ENCODE results near the gene MUS81. TPM values are rescaled to one million over a fixed set of nuclear protein-coding genes. Genes with fewer than 3 reads are reported as not detected.

The MUS81 gene
- total RNA-seq, 1 donor from 2014 or later = 68.5 TPM

DNA sequence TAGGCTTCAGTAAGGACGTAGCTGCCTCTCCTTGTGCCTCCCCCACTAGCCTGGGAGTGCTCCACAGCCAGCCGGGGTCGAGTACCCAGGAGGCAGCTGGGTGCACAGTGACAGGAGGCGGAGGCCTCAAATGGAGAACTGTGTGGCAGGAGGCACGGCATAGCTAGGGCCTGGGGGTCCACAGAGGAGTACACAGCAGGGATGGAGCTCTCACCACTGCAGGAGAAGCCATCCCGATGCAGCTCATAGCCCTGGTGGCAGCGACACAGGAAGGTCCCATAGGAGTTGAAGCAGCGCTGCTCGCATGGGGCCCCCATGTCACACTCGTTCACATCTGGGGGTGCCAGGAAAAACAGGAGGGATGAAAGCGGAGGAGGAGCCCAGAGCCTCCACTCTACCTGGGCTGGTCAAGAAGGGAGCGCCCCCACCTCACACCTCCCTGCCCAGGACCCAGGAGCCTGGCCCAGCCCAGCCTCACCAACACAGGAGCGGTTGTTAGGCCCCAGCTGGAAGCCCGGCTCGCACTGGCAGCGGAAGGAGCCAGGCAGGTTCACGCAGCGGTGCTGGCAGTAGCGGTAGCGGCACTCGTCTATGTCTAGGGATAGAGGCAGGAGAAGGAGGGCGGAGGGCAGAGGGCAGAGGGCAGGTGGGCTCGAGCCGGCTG is 9.5 kb downstream of the MUS81 start:
- H3K4me3 Mint-ChIP-seq (ENCODE audit: unreplicated experiment) = peak overlapping the region; percentile 29
- peaks cover 8% of the 10 kb centered on the region for H3K36me3 Mint-ChIP-seq (ENCODE audit: unreplicated experiment)
- H3K27me3 Mint-ChIP-seq (ENCODE audit: unreplicated experiment) = no peaks in the 10 kb centered on the region
- TF ChIP-seq, protein P1, sequence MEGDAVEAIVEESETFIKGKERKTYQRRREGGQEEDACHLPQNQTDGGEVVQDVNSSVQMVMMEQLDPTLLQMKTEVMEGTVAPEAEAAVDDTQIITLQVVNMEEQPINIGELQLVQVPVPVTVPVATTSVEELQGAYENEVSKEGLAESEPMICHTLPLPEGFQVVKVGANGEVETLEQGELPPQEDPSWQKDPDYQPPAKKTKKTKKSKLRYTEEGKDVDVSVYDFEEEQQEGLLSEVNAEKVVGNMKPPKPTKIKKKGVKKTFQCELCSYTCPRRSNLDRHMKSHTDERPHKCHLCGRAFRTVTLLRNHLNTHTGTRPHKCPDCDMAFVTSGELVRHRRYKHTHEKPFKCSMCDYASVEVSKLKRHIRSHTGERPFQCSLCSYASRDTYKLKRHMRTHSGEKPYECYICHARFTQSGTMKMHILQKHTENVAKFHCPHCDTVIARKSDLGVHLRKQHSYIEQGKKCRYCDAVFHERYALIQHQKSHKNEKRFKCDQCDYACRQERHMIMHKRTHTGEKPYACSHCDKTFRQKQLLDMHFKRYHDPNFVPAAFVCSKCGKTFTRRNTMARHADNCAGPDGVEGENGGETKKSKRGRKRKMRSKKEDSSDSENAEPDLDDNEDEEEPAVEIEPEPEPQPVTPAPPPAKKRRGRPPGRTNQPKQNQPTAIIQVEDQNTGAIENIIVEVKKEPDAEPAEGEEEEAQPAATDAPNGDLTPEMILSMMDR (IDR thresholded peaks at IDR 0.05) = no peak
- no peaks in the 10 kb centered on the region for H3K9me3 Mint-ChIP-seq (ENCODE audit: unreplicated experiment)
- DNase-seq (ENCODE audit: extremely low spot score, unreplicated experiment) = no peak
- H3K4me1 Mint-ChIP-seq (ENCODE audit: unreplicated experiment) = peaks cover 40% of the 10 kb centered on the region
- H3K27ac Mint-ChIP-seq (ENCODE audit: unreplicated experiment) = peak overlapping the region; percentile 86

DNA sequence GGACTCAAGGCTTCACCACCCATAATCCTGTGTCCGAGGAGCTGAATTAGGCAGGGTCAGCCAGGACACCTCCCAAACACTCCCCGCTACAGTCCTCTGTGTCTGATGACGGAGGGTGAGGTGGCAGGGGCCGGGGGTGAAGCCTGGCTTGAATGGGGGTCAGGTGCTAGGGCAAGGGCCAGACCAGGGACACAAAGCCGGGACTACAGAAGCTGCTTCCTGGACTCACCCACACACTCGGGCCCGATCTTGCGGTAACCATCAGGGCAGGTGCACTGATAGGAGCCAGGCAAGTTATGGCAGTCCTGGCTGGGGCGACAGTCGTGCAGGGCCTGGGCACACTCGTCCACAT is 10.1 kb downstream of the MUS81 start:
- Mint-ChIP-seq H3K36me3 (ENCODE audit: unreplicated experiment) (peaks cover 5% of the 10 kb centered on the region), H3K4me3 (ENCODE audit: unreplicated experiment) (no peak overlapping the region), H3K27me3 (ENCODE audit: unreplicated experiment) (no peaks in the 10 kb centered on the region), H3K4me1 (ENCODE audit: unreplicated experiment) (peaks cover 40% of the 10 kb centered on the region), H3K27ac (ENCODE audit: unreplicated experiment) (peak overlapping the region; percentile 86), H3K9me3 (ENCODE audit: unreplicated experiment) (no peaks in the 10 kb centered on the region)
- TF ChIP-seq, protein P1 (IDR thresholded peaks at IDR 0.05) = no peak
- DNase-seq (ENCODE audit: extremely low spot score, unreplicated experiment) = no peak

DNA sequence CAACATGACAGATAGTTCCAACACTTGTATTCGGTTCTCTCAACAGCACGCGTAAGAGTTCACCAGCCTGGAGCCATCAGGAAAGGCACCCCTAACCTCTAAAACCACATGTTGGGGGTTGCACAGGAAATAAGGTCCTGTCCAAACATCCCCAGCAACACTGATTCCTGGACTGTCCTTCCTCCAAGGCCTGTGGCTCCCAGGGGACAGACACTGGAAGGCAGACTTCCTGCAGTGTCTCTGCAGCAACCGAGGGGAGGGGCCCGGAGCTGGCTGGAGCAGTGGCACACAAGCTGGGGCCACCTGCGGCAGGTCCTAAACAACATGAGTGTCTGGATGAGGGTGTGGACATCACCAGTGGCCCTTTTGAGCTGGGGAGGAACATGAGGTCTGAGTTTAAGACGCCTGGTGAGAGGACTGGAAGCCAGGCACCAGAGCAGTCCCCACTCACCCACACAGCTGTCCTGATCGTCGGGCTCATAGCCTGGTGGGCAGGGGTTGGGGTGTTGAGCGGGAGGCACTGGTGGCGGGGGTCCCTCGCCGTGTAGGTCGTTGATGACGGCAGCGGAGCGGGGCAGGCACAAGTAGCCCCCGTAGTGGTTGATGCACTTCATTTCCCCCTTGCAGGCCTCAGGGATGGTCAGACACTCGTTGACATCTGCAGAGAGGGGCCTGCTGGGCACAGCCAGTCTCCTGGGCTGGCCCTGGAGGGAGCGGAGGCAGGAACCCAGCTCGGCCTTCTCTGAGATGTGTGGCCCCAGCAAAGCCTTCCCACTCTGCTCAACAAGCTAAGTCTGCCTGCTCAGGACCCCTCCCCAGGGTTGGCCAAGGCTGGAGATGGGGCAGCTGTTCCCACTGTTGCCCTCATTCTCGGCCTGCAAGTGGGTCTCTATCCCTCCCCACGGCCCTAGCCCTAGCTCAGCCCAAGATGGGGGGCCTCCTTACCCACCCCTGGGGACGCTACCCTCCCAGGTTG is 10.8 kb downstream of the MUS81 start:
- Mint-ChIP-seq H3K9me3 (ENCODE audit: unreplicated experiment) (no peaks in the 10 kb centered on the region), H3K36me3 (ENCODE audit: unreplicated experiment) (peaks cover 4% of the 10 kb centered on the region), H3K4me1 (ENCODE audit: unreplicated experiment) (peaks cover 40% of the 10 kb centered on the region), H3K27me3 (ENCODE audit: unreplicated experiment) (no peaks in the 10 kb centered on the region), H3K27ac (ENCODE audit: unreplicated experiment) (peak overlapping the region; percentile 86), H3K4me3 (ENCODE audit: unreplicated experiment) (peak overlapping the region; percentile 71)
- TF ChIP-seq, protein P1 (IDR thresholded peaks at IDR 0.05) = no peak
- DNase-seq (ENCODE audit: extremely low spot score, unreplicated experiment) = no peak

DNA sequence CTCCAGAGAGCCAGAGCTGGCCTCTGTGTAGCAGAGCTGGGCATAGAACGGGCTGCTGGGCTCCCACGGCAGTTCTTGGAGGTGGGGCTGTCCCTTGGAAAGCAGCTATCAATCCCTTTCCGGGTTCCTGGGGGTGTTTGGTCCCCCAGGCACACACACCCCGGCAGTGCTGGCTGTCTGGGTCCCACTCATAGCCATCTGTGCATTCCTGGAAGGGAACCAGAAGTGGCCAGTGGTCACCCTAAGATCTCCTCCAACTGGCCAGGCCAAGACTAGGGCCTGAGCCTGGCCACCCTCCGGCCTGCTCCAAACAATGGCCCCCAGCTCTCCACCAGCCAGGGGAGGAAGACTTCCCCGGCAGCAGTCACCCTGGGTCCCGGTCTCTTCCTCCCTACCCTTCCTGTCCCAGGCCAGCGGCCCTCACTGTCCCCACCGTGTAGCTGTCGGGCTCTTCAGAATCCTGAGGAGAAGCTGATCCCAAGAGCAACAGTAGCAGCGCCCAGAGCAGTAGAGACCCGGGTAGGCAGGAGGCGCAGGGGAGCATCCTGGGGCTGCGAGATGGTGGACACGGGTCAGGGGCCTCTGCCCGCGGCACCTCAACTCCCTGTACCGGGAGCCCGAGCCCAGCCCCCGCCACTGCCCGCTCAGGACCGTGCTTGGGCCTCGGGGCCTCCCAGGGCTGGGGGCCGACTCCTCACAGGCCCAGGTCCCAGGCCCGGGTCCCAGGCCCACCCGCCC is 11.7 kb downstream of the MUS81 start:
- Mint-ChIP-seq H3K36me3 (ENCODE audit: unreplicated experiment) (peaks cover 2% of the 10 kb centered on the region), H3K27me3 (ENCODE audit: unreplicated experiment) (no peaks in the 10 kb centered on the region), H3K27ac (ENCODE audit: unreplicated experiment) (peak overlapping the region; percentile 86), H3K4me1 (ENCODE audit: unreplicated experiment) (peaks cover 38% of the 10 kb centered on the region), H3K9me3 (ENCODE audit: unreplicated experiment) (no peaks in the 10 kb centered on the region), H3K4me3 (ENCODE audit: unreplicated experiment) (peak overlapping the region; percentile 71)
- TF ChIP-seq, protein P1 (IDR thresholded peaks at IDR 0.05) = no peak
- no peak for DNase-seq (ENCODE audit: extremely low spot score, unreplicated experiment)

Data from osteocyte (in vitro differentiated cells).